GM12892 (cell line): Measurements from ENCODE around the gene SUV39H2.

Experiments used
- POLR2A ChIP-seq: IDR thresholded peaks from 2 replicates; pipeline ENCODE4 v1.6.1; 2011; ENCODE audit warnings: low read depth, low read length, control low read depth
- POLR2AphosphoS5 ChIP-seq: IDR thresholded peaks from 2 replicates; pipeline ENCODE4 v1.6.1; 2011; ENCODE audit warnings: low read depth, low read length, control low read depth

- no peak for TF ChIP-seq POLR2A
- no peak for TF ChIP-seq POLR2AphosphoS5
Observed at GRCh38 chr10:14840178-14840577, 38.5 kb upstream of the SUV39H2 start.
